OCI-LY7 (cell line): ENCODE results near the gene C16orf89. TPM values are rescaled to one million over a fixed set of nuclear protein-coding genes. Genes with fewer than 3 reads are reported as not detected.

Experiments
- BruUV-seq: library from RNA; stranded (reverse); fragments of 400-500 nt; replicated peaks from 2 replicates; lab custom pipeline; 2021; lab: Mats Ljungman, UMichigan
- CTCF ChIA-PET: fragments of 300-600 bp; sonication (Branson Sonifier 250); formaldehyde crosslinking; loops from one replicate; lab custom pipeline; 2022; ENCODE audit warnings: antibody characterized with exemption; ENCODE audit not compliant: unreplicated experiment; lab: Charles Lee
- POLR2A ChIA-PET: fragments of 300-600 bp; sonication (Branson Sonifier 250); formaldehyde crosslinking; loops from one replicate; lab custom pipeline; 2022; ENCODE audit warnings: antibody characterized with exemption; lab: Charles Lee
- DNase-seq: peaks from one replicate; pipeline ENCODE4 v3.0.0-alpha.2; 2015; ENCODE audit warnings: low spot score
- H2AFZ ChIP-seq: fragments of 200-600 bp; sonication (generic), shearing (Covaris generic); 2 replicates; pipeline ENCODE4 v1.6.1; 2014; ENCODE audit warnings: mild to moderate bottlenecking, antibody characterized with exemption, low read length, moderate library complexity
- H3K27ac ChIP-seq: fragments of 200-600 bp; sonication (generic); 2 replicates; pipeline ENCODE4 v1.5.1; 2014; ENCODE audit warnings: mixed run types, low read depth, mild to moderate bottlenecking, moderate library complexity, low read length, inconsistent platforms; ENCODE audit not compliant: poor library complexity, severe bottlenecking
- H3K36me3 ChIP-seq: fragments of 200-600 bp; sonication (generic); 2 replicates; pipeline ENCODE4 v1.6.1; 2014; ENCODE audit warnings: mild to moderate bottlenecking, antibody characterized with exemption, low read length, moderate library complexity, mixed read lengths; ENCODE audit not compliant: insufficient read depth
- H3K4me1 ChIP-seq: fragments of 200-600 bp; sonication (generic); 2 replicates; pipeline ENCODE4 v1.5.1; 2014; ENCODE audit warnings: mild to moderate bottlenecking, low read length; ENCODE audit not compliant: insufficient read depth, poor library complexity, severe bottlenecking
- H3K4me2 ChIP-seq: fragments of 200-600 bp; sonication (generic); 2 replicates; pipeline ENCODE4 v1.6.1; 2014; ENCODE audit warnings: mild to moderate bottlenecking, low read length
- H3K4me3 ChIP-seq: fragments of 200-600 bp; sonication (generic); 2 replicates; pipeline ENCODE4 v1.5.1; 2014; ENCODE audit warnings: mild to moderate bottlenecking, low read depth, low read length; ENCODE audit not compliant: poor library complexity, severe bottlenecking
- H3K79me2 ChIP-seq: fragments of 200-600 bp; sonication (generic); 2 replicates; pipeline ENCODE4 v1.6.1; 2016; ENCODE audit warnings: low read depth, mild to moderate bottlenecking, low read length, moderate library complexity, mixed read lengths; ENCODE audit not compliant: insufficient read depth
- H3K9me2 ChIP-seq: fragments of 200-600 bp; sonication (generic); 2 replicates; pipeline ENCODE4 v1.6.1; 2016; ENCODE audit warnings: mild to moderate bottlenecking, low read length, mixed read lengths; ENCODE audit not compliant: insufficient read depth
- H3K9me3 ChIP-seq: fragments of 200-600 bp; sonication (generic); 2 replicates; pipeline ENCODE4 v1.6.1; 2014; ENCODE audit warnings: mild to moderate bottlenecking, mixed run types, low read length, mixed read lengths
- H4K20me1 ChIP-seq: fragments of 200-600 bp; sonication (generic); 2 replicates; pipeline ENCODE4 v1.6.1; 2014; ENCODE audit warnings: mild to moderate bottlenecking, antibody characterized with exemption, low read length, moderate library complexity, mixed read lengths; ENCODE audit not compliant: insufficient read depth
- EZH2phosphoT487 ChIP-seq: fragments of 200-600 bp; sonication (generic); IDR thresholded peaks from 2 replicates; pipeline ENCODE4 v1.6.1; 2018; ENCODE audit warnings: low read depth, borderline replicate concordance, mild to moderate bottlenecking, mixed run types, antibody characterized with exemption, low read length, moderate library complexity, mixed read lengths
- intact Hi-C: fragments of 100-400 bp; cut with micrococcal nuclease; formaldehyde crosslinking; loops from one replicate; pipeline ENCODE4 v1.10.0; 2022; ENCODE audit not compliant: unreplicated experiment
- total RNA-seq, 2 experiments: library from RNA; depleted of rRNA in 1 of 2; stranded (reverse); fragments of >200 nt in 1 of 2; shearing (Covaris generic) in 1 of 2; gene quantifications; 2 replicates each; pipeline ENCODE4 v1.2.3, GENCODE V29; 2014 to 2022
- TF ChIP-seq, protein P1 (sequence below): fragments of 200-600 bp; sonication (generic); conservative IDR thresholded peaks from 2 replicates; pipeline ENCODE4 v1.5.1; 2014; ENCODE audit warnings: mild to moderate bottlenecking, antibody characterized with exemption, low read length, moderate library complexity, mixed read lengths

The C16orf89 gene
- total RNA-seq, 2 experiments from 2014 or later: not detected

DNA sequence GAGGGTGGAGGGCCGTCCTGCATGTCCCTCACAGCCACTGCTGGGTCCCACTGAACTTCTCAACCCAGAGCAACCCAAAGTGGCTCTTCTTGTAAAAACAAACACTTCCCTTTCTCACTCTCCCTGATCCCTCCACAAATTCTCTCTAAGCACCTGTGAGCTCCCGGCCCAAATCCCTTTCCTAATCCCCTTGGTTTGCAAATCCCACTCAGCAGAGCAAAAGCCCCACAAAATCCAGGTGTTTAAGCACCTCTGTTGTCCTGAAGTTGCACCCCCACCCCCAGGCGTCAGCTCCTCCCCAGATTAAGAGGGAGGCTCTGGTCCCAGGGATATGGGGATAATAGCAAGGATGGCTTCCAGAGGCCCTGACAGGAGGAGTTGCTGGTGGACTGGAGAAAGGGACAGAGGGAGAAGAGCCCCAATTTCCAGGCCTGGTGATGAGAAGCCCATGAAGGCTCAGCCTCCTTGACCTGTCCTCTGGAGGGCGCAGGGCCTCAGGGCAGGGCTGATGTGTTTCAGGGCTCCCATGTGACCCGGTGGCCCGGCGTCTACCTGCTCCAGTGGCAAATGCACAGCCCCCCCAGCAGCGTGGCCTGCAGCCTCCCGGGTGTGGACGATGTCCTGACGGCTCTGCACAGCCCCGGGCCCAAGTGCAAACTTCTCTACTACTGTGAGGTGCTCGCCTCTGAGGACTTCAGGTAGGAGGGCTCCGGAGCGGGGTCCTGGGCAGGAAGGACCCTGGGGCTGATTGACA is 55.0 kb downstream of the C16orf89 start:
- Histone ChIP-seq H3K4me1 (no peaks in the 10 kb centered on the region), H3K4me3 (no peak overlapping the region), H3K9me3 (no peaks in the 10 kb centered on the region), H3K79me2 (no peaks in the 10 kb centered on the region), H3K27ac (no peak overlapping the region), H2AFZ (no peak overlapping the region), H3K9me2 (no peaks in the 10 kb centered on the region), H3K4me2 (no peak overlapping the region), H3K36me3 (no peaks in the 10 kb centered on the region), H4K20me1 (no peaks in the 10 kb centered on the region)
- ChIA-PET POLR2A (interaction anchor here (0.7 kb wide), 1 partner anchor 40 kb away, joined by 4 read pairs; no protein-coding TSS in a partner anchor), CTCF (interaction anchor here (0.9 kb wide), 1 partner anchor 53 kb away, joined by 3 read pairs; no protein-coding TSS in a partner anchor)
- BruUV-seq: no TSS peak
- TF ChIP-seq, protein P1, sequence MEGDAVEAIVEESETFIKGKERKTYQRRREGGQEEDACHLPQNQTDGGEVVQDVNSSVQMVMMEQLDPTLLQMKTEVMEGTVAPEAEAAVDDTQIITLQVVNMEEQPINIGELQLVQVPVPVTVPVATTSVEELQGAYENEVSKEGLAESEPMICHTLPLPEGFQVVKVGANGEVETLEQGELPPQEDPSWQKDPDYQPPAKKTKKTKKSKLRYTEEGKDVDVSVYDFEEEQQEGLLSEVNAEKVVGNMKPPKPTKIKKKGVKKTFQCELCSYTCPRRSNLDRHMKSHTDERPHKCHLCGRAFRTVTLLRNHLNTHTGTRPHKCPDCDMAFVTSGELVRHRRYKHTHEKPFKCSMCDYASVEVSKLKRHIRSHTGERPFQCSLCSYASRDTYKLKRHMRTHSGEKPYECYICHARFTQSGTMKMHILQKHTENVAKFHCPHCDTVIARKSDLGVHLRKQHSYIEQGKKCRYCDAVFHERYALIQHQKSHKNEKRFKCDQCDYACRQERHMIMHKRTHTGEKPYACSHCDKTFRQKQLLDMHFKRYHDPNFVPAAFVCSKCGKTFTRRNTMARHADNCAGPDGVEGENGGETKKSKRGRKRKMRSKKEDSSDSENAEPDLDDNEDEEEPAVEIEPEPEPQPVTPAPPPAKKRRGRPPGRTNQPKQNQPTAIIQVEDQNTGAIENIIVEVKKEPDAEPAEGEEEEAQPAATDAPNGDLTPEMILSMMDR: peak; percentile 31; the same call in 1 of the 2 replicates
- TF ChIP-seq EZH2phosphoT487: no peak
- no peak for DNase-seq
- intact Hi-C loops: no loop called here

DNA sequence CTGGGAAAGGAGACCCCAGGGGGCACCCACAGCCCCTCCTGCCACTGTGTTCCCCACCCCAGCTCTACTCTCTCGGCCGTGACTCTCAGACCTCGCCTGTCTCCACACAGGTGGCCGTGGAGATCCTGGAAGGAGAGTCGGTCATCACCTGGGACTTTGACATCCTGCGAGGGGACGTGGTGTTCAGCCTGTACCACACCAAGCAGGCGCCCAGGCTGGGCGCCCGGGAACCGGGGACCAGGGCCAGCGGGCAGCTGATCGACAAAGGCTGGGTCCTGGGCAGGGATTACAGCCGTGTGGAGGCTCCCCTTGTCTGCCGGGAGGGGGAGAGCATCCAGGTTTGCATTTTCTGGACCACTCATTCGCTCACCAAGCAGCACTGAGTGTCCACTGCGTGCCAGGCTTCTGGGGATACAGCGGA is 57.4 kb downstream of the C16orf89 start:
- CTCF ChIA-PET: no interaction called here
- Histone ChIP-seq H3K4me3 (no peak overlapping the region), H3K9me2 (no peaks in the 10 kb centered on the region), H3K27ac (no peak overlapping the region), H3K4me1 (no peaks in the 10 kb centered on the region), H3K36me3 (no peaks in the 10 kb centered on the region), H2AFZ (no peak overlapping the region), H3K79me2 (no peaks in the 10 kb centered on the region), H3K9me3 (no peaks in the 10 kb centered on the region), H3K4me2 (no peak overlapping the region), H4K20me1 (no peaks in the 10 kb centered on the region)
- TF ChIP-seq, protein P1: no peak
- no peak for TF ChIP-seq EZH2phosphoT487
- intact Hi-C loops: no loop called here
- POLR2A ChIA-PET: interaction anchor here (0.7 kb wide), 1 partner anchor 66 kb away, joined by 3 read pairs; no protein-coding TSS in a partner anchor
- no peak for DNase-seq
- no TSS peak for BruUV-seq

GRCh38 chr16:5007256-5007655 is 58.5 kb downstream of the C16orf89 start:
- no TSS peak for BruUV-seq
- Histone ChIP-seq H3K36me3 (no peaks in the 10 kb centered on the region), H3K79me2 (no peaks in the 10 kb centered on the region), H3K27ac (no peak overlapping the region), H3K9me2 (no peaks in the 10 kb centered on the region), H3K4me2 (no peak overlapping the region), H3K9me3 (no peaks in the 10 kb centered on the region), H3K4me3 (no peak overlapping the region), H2AFZ (no peak overlapping the region), H4K20me1 (no peaks in the 10 kb centered on the region), H3K4me1 (no peaks in the 10 kb centered on the region)
- DNase-seq: no peak
- intact Hi-C loops: no loop called here
- POLR2A ChIA-PET: interaction anchor here (0.7 to 0.8 kb wide), 2 partner anchors 13 to 347 kb away, joined by 3 read pairs; no protein-coding TSS in a partner anchor
- TF ChIP-seq EZH2phosphoT487: no peak
- TF ChIP-seq, protein P1: no peak
- CTCF ChIA-PET: no interaction called here
